ENCODE results near the gene GFRA3.

GRCh38 chr5:138210985-138211384 is 63.4 kb downstream of the GFRA3 start:
- TF ChIP-seq CTCF (IDR thresholded peaks at IDR 0.05) (no peak), TCF7 (CRISPR knock-in tag; IDR thresholded peaks at IDR 0.05; ENCODE audit: low read depth) (no peak), E2F4 (CRISPR knock-in tag; IDR thresholded peaks at IDR 0.05; ENCODE audit: borderline replicate concordance, low read depth) (no peak), E2F1 (CRISPR knock-in tag; IDR thresholded peaks at IDR 0.05) (no peak), SP1 (CRISPR knock-in tag; conservative IDR thresholded peaks at IDR 0.05) (no peak), NFYB (CRISPR knock-in tag; conservative IDR thresholded peaks at IDR 0.05; ENCODE audit: low read depth) (no peak), ATF2 (CRISPR knock-in tag; IDR thresholded peaks at IDR 0.05; ENCODE audit: borderline replicate concordance, low read depth) (no peak)

All from WTC11 (cell line).